Body of pancreas (tissue), 4 donors: ENCODE results near the gene TGM3. TPM values are rescaled to one million over a fixed set of nuclear protein-coding genes. Genes with fewer than 3 reads are reported as not detected.

Source experiments
- ATAC-seq: fragments of 150-250 bp; one replicate; pipeline ENCODE4 v1.9.1; 2016
- DNase-seq, 4 donors: peaks; one replicate each; pipeline ENCODE4 v3.0.0-alpha.2; 2019
- H3K27ac ChIP-seq, 4 donors: fragments of 200-600 bp; sonication (generic); 1 replicate in 3 of 4; 2 replicates in 1 of 4; pipeline versions ENCODE4 v1.5.1 to v1.6.1; 2016 to 2019; ENCODE audit warnings: mild to moderate bottlenecking in 1 of 4, mixed read lengths in 1 of 4, moderate library complexity in 1 of 4
- H3K27me3 ChIP-seq, 2 donors: fragments of 200-600 bp; sonication (generic); one replicate each; pipeline ENCODE4 v1.6.0; 2016; ENCODE audit warnings: mild to moderate bottlenecking in 1 of 2
- H3K36me3 ChIP-seq, 2 donors: fragments of 200-600 bp; sonication (generic); replicated peaks in 1 of 2; 2 replicates each; pipeline ENCODE4 v1.5.1; 2016; ENCODE audit warnings: low read depth in 2 of 2; ENCODE audit not compliant: insufficient read depth in 1 of 2
- H3K4me1 ChIP-seq: fragments of 200-600 bp; sonication (generic); one replicate; pipeline ENCODE4 v1.6.0; 2016
- H3K4me3 ChIP-seq, 2 donors: fragments of 200-600 bp; sonication (generic); 1 replicate in 1 of 2; 2 replicates in 1 of 2; pipeline ENCODE4 v1.5.1; 2016 to 2019
- H3K9me3 ChIP-seq, 3 donors: fragments of 200-600 bp; sonication (generic); 1 replicate in 2 of 3; 2 replicates in 1 of 3; pipeline ENCODE4 v1.5.1; 2016
- POLR2A ChIP-seq, 3 donors: fragments of 450-650 bp; IDR thresholded peaks; one replicate each; pipeline ENCODE4 v1.6.1; 2016; ENCODE audit warnings: antibody characterized with exemption in 3 of 3, mild to moderate bottlenecking in 2 of 3
- WGBS, 2 donors: methylation state at CpG; one replicate each; pipeline ENCODE4 v1.1.5; 2017; 5-methylcytosine and 5-hydroxymethylcytosine counted together
- intact Hi-C: fragments of 100-400 bp; cut with DNase I; formaldehyde crosslinking; loops from one replicate; pipeline ENCODE4 v1.15.1; 2023
- total RNA-seq, 2 donors: library from RNA; depleted of rRNA; stranded (reverse); fragments of >200 nt; gene quantifications; one replicate each; pipeline ENCODE4 v1.1.0, GENCODE V29; 2016
- TF ChIP-seq, protein P1 (sequence below), 7 experiments: fragments of 450-650 bp in 4 of 7; fragments of 200-600 bp in 3 of 7; sonication (generic) in 3 of 7; IDR thresholded peaks; one replicate each; pipeline ENCODE4 v1.5.1; 2016 to 2019; ENCODE audit warnings: antibody characterized with exemption in 7 of 7

TGM3 gene
- total RNA-seq, 2 donors from 2014 or later: 0.26 TPM; not detected in 1

DNA sequence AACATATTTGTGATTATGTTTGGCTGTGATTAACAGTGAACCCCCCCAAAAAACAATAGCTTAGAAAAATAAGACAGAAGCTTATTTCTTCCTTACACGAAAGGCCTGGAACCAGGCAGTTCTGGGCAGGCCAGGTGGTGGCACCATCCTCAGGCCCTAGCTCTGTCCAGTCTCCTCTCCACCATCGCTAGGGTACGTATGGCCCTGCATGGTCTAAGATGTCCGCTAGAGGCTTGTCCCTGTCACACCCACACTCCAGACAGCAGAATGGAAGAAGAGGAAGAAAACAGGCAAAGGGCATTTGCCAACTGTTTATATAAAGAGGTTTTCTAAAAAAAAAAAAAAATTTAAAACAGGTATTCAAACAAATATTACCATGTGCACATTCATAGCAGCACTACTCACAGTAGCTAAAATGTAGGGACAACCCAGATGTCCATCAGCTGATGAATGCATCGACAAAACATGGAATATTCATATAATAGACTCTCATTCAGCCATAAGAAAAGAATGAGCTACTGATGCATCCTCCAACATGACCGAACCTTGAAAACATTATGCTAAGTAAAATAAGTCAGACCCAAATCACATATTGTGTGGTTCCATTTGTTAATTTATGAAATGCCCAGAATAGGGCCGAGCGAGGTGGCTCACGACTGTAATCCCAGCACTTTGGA lies 6.7 kb downstream of the TGM3 start:
- ATAC-seq: no peak
- H3K9me3 ChIP-seq: no peaks in the 10 kb centered on the region
- H3K4me1 ChIP-seq: peaks cover 50% of the 10 kb centered on the region
- H3K36me3 ChIP-seq: no peaks in the 10 kb centered on the region
- WGBS, 2 donors: 74 to 75% methylated on average over 8 to 9 of the region's 9 CpGs
- intact Hi-C loops: no loop called here
- H3K4me3 ChIP-seq: no peak overlapping the region
- no peak for DNase-seq
- H3K27me3 ChIP-seq: no peaks in the 10 kb centered on the region
- TF ChIP-seq, protein P1, sequence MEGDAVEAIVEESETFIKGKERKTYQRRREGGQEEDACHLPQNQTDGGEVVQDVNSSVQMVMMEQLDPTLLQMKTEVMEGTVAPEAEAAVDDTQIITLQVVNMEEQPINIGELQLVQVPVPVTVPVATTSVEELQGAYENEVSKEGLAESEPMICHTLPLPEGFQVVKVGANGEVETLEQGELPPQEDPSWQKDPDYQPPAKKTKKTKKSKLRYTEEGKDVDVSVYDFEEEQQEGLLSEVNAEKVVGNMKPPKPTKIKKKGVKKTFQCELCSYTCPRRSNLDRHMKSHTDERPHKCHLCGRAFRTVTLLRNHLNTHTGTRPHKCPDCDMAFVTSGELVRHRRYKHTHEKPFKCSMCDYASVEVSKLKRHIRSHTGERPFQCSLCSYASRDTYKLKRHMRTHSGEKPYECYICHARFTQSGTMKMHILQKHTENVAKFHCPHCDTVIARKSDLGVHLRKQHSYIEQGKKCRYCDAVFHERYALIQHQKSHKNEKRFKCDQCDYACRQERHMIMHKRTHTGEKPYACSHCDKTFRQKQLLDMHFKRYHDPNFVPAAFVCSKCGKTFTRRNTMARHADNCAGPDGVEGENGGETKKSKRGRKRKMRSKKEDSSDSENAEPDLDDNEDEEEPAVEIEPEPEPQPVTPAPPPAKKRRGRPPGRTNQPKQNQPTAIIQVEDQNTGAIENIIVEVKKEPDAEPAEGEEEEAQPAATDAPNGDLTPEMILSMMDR (IDR thresholded peaks at IDR 0.05): no peak
- TF ChIP-seq POLR2A (IDR thresholded peaks at IDR 0.05): no peak
- H3K27ac ChIP-seq: peak overlapping the region in 1 of 4 donors; percentile 51

DNA sequence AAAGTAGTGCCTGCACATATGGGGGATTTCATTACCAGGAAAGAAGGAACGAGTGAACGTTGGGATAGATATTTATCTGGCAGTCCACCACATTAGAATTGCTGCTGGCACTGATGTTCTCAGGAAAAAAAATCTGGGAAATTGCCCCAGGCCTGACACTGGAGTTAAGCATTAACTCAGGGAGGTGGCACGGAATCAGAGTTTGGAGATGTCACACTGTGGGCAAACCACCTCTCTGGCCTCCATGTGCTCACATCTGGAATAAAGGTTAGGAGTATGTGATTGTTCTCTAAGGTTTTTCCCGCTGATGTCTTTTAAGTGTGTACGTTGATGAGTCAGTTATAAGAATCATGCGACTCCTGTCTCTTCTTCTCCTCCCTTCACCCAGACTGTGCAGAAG lies 7.9 kb downstream of the TGM3 start:
- H3K36me3 ChIP-seq: no peaks in the 10 kb centered on the region
- TF ChIP-seq, protein P1 (IDR thresholded peaks at IDR 0.05): no peak
- no peak for TF ChIP-seq POLR2A (IDR thresholded peaks at IDR 0.05)
- peaks cover 38% of the 10 kb centered on the region for H3K4me1 ChIP-seq
- H3K27me3 ChIP-seq: no peaks in the 10 kb centered on the region
- intact Hi-C loops: no loop called here
- ATAC-seq (no peak), DNase-seq (no peak)
- WGBS, 2 donors: 46 to 51% methylated on average over 6 of the region's 6 CpGs
- H3K4me3 ChIP-seq: no peak overlapping the region
- H3K9me3 ChIP-seq: no peaks in the 10 kb centered on the region
- H3K27ac ChIP-seq: peak overlapping the region in 2 of 4 donors; percentile 30 to 51

DNA sequence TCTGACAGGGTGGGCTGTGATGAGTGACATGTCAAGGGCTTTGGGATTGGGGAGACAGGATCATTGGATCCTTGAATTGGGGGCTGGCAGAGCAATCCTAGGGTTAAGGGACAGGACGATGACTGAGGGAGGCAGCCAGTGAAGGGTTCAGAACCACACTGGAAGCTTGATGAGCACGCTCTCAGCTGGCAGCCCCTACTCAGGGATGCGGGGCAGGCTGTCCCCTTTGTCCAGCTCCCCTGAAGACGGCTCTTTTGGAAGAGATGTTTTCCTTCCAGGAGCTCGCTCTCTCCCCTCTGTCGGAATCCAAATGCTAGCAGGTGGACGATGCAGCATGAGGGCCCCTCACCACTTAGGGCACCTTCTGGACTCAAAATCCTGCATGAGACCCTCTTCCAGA lies 8.4 kb downstream of the TGM3 start:
- H3K9me3 ChIP-seq: no peaks in the 10 kb centered on the region
- intact Hi-C loops: no loop called here
- ATAC-seq (no peak), DNase-seq (no peak)
- H3K27me3 ChIP-seq: no peaks in the 10 kb centered on the region
- H3K4me1 ChIP-seq: peaks cover 33% of the 10 kb centered on the region
- H3K4me3 ChIP-seq: no peak overlapping the region
- no peaks in the 10 kb centered on the region for H3K36me3 ChIP-seq
- TF ChIP-seq, protein P1 (IDR thresholded peaks at IDR 0.05): no peak
- no peak for TF ChIP-seq POLR2A (IDR thresholded peaks at IDR 0.05)
- 70 to 87% methylated on average over 5 to 7 of the region's 7 CpGs for WGBS, 2 donors
- H3K27ac ChIP-seq: peak overlapping the region in 2 of 4 donors; percentile 16 to 30

DNA sequence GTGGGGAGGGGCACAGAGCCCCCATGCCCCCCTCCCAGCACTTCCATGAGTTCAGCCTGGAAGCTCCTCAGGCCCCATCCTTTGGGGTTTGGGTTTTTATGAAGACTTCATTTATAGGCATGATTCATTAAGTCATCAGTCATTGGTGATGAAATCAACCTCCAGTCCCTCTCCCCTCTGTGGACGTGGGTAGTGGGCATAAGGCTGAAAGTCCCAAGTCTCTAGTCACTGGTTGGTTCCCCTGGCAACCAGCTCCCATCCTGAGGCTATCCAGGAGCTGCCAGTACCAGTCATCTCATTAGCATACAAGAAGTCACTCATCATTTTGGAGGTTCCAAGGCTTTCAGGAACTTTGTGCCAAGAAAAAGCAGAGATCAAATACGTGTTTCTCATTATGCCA lies 9.2 kb downstream of the TGM3 start:
- no peaks in the 10 kb centered on the region for H3K27me3 ChIP-seq
- no peaks in the 10 kb centered on the region for H3K9me3 ChIP-seq
- H3K4me1 ChIP-seq: peaks cover 25% of the 10 kb centered on the region
- intact Hi-C loops: no loop called here
- TF ChIP-seq, protein P1 (IDR thresholded peaks at IDR 0.05): no peak
- TF ChIP-seq POLR2A (IDR thresholded peaks at IDR 0.05): no peak
- no peak for DNase-seq
- no peaks in the 10 kb centered on the region for H3K36me3 ChIP-seq
- WGBS, 2 donors: 9 to 14% methylated on average over 2 of the region's 2 CpGs
- peak overlapping the region in 2 of 4 donors; percentile 16 to 48 for H3K27ac ChIP-seq
- ATAC-seq: no peak
- no peak overlapping the region for H3K4me3 ChIP-seq

DNA sequence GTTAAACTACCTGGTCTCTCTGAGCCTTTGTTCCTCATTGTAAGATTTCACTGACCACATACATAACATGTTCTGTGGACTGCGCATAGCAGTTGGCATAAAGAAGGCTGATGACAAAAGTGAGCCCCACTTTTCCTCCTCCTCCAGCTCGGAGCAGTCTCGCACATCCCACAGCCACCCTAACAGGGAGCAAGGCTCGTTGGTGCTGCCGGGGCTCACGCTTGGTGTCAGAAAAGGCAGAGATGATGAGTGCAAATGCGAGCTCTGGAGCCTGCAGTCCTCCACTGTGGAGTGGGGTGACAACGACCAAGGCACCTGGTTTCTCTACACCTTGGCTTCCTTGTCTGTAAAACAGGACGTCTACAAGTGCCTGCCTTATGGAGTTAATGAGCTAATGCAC lies 9.7 kb downstream of the TGM3 start:
- DNase-seq (no peak), ATAC-seq (peak; percentile 58)
- peak overlapping the region in 2 of 4 donors; percentile 48 to 55 for H3K27ac ChIP-seq
- no peak for TF ChIP-seq POLR2A (IDR thresholded peaks at IDR 0.05)
- TF ChIP-seq, protein P1 (IDR thresholded peaks at IDR 0.05): no peak
- WGBS, 2 donors: 46 to 59% methylated on average over 7 to 9 of the region's 9 CpGs
- H3K27me3 ChIP-seq: no peaks in the 10 kb centered on the region
- peaks cover 21% of the 10 kb centered on the region for H3K4me1 ChIP-seq
- no peak overlapping the region for H3K4me3 ChIP-seq
- no peaks in the 10 kb centered on the region for H3K36me3 ChIP-seq
- intact Hi-C loops: no loop called here
- no peaks in the 10 kb centered on the region for H3K9me3 ChIP-seq
